Measurements from ENCODE around the gene SYNDIG1.

The SYNDIG1 gene

DNA sequence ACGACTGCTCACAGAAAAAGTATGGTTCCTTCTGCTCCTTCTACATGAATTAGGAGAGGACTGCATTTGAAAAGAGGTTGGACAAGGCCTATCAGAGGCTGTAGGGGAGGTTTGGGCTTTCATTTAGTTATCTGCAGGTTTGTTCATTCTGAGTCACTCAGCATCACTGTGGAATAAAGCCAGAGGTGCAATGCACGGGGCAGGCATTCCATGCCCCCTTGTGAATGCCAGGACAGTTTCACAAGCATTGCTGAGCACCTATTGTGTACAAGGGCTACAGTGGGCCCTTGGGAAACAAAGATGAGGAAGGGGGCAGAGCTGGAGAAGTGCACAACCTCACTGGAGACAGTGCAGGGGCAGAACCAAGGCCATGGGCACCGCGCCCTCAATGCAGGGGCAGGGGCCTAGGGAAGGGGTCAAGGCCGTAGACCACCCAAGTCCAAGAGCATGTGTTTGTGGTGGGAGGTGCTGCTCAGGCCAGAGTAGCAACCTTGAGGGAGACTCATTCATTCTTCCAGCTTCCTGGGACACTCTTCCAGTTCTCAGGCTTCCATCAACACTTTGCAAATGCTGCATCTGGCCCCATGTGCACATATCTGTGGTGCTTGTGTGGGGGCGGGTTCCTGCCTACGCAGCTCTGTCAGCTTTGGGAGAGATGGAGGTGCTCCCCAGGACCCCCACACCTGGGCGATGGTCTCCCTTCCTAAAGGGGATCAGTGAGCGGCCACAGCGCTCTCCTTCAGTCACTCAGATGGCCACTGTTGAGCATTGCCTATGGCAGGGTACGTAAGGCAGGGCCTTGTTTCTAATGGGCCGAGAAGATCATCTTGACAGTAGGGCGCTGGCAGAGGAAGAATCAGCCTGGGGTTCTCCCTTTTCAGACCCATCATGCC lies 204.5 kb downstream of the SYNDIG1 start:
- no peak for DNase-seq (ENCODE audit: low read depth in 1 of 2, low spot score in 1 of 2)
- TF ChIP-seq GABPA (IDR thresholded peaks at IDR 0.05; ENCODE audit: low read depth) (no peak), POLR2AphosphoS5 (IDR thresholded peaks at IDR 0.05; ENCODE audit: low read depth) (no peak), SPI1 (IDR thresholded peaks at IDR 0.05; ENCODE audit: borderline replicate concordance, low read depth) (no peak)
- TF ChIP-seq, protein P1, sequence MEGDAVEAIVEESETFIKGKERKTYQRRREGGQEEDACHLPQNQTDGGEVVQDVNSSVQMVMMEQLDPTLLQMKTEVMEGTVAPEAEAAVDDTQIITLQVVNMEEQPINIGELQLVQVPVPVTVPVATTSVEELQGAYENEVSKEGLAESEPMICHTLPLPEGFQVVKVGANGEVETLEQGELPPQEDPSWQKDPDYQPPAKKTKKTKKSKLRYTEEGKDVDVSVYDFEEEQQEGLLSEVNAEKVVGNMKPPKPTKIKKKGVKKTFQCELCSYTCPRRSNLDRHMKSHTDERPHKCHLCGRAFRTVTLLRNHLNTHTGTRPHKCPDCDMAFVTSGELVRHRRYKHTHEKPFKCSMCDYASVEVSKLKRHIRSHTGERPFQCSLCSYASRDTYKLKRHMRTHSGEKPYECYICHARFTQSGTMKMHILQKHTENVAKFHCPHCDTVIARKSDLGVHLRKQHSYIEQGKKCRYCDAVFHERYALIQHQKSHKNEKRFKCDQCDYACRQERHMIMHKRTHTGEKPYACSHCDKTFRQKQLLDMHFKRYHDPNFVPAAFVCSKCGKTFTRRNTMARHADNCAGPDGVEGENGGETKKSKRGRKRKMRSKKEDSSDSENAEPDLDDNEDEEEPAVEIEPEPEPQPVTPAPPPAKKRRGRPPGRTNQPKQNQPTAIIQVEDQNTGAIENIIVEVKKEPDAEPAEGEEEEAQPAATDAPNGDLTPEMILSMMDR (IDR thresholded peaks at IDR 0.05; ENCODE audit: insufficient read depth, low read length): no peak
- TF ChIP-seq, protein P2, sequence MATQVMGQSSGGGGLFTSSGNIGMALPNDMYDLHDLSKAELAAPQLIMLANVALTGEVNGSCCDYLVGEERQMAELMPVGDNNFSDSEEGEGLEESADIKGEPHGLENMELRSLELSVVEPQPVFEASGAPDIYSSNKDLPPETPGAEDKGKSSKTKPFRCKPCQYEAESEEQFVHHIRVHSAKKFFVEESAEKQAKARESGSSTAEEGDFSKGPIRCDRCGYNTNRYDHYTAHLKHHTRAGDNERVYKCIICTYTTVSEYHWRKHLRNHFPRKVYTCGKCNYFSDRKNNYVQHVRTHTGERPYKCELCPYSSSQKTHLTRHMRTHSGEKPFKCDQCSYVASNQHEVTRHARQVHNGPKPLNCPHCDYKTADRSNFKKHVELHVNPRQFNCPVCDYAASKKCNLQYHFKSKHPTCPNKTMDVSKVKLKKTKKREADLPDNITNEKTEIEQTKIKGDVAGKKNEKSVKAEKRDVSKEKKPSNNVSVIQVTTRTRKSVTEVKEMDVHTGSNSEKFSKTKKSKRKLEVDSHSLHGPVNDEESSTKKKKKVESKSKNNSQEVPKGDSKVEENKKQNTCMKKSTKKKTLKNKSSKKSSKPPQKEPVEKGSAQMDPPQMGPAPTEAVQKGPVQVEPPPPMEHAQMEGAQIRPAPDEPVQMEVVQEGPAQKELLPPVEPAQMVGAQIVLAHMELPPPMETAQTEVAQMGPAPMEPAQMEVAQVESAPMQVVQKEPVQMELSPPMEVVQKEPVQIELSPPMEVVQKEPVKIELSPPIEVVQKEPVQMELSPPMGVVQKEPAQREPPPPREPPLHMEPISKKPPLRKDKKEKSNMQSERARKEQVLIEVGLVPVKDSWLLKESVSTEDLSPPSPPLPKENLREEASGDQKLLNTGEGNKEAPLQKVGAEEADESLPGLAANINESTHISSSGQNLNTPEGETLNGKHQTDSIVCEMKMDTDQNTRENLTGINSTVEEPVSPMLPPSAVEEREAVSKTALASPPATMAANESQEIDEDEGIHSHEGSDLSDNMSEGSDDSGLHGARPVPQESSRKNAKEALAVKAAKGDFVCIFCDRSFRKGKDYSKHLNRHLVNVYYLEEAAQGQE (IDR thresholded peaks at IDR 0.05; ENCODE audit: insufficient replicate concordance, low read depth): no peak
- Histone ChIP-seq H3K27me3 (ENCODE audit: insufficient read depth, poor library complexity, severe bottlenecking) (no peaks in the 10 kb centered on the region), H3K27ac (replicated peaks) (no peak overlapping the region), H3K4me3 (replicated peaks; ENCODE audit: insufficient read depth, low read length) (no peak overlapping the region)

DNA sequence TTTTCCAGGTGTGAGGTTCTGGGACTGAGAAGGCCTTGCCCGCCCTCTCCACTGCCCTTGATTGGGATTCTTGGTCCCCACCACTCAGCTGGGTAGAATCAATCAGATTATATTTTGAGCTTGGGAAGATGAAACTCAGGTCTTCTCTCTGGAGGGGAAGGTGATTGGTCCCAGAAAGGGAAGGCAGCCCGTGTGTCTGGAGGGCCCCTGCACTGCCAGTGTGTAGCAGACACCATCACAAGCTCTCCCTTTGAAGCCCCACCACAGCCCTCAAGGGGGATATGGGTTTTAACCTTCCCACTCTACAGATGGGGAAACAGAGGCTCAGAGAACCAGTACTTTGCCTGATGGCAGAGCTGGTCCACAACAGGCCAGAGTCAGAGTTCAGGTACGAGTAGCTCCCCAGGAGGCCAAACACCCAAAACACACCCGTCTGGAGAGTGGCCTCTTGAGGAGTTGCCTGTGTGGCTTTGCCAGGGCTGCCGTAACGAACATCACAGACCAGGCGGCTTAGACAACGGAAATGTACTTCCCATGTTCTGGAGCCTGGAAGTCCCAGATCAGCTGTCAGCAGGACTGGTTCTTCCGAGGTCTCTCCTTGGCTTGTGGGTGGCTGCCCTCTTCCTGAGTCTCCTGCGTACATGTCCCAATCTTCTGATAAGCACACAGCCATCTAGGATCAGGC lies 205.6 kb downstream of the SYNDIG1 start:
- H3K27ac ChIP-seq (replicated peaks): no peak overlapping the region
- TF ChIP-seq SPI1 (IDR thresholded peaks at IDR 0.05; ENCODE audit: borderline replicate concordance, low read depth) (no peak), GABPA (IDR thresholded peaks at IDR 0.05; ENCODE audit: low read depth) (no peak), POLR2AphosphoS5 (IDR thresholded peaks at IDR 0.05; ENCODE audit: low read depth) (no peak)
- TF ChIP-seq, protein P1 (IDR thresholded peaks at IDR 0.05; ENCODE audit: insufficient read depth, low read length): no peak
- TF ChIP-seq, protein P2 (IDR thresholded peaks at IDR 0.05; ENCODE audit: insufficient replicate concordance, low read depth): no peak
- no peak overlapping the region for H3K4me3 ChIP-seq (replicated peaks; ENCODE audit: insufficient read depth, low read length)
- no peaks in the 10 kb centered on the region for H3K27me3 ChIP-seq (ENCODE audit: insufficient read depth, poor library complexity, severe bottlenecking)
- DNase-seq (ENCODE audit: low read depth in 1 of 2, low spot score in 1 of 2): no peak

DNA sequence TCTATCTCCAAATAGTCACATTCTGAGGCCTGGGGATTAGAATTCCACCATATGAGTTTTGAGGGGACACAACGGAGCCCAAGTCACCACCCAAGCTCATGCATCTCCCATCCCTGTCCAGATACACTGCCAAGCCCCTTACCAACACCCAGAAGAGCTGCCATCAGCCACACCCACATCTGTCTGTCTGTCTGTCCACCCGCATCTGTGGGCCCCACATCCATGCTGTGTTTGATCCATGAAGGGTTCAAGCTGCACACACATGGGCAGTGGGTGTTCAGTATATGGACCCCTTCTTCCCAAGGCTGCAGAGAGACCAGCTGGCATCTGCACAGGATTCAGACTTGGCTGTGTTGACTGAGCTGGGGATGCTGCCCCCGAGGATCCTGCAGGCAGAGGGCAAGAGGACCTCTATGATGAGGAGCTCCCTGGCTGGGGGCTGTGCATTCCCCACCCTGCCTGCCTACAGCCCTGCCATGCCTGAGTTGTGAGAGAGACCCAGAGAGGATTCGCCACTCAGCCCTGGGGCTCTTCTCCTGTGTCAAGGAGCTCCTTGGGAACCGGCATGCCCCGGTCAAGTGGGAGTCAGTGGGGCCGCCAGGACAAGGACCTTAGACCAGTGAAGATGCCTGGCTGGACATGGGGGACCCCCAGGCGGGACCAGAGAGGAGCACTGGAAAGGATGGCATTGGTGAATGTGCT lies 206.4 kb downstream of the SYNDIG1 start:
- Histone ChIP-seq H3K27me3 (ENCODE audit: insufficient read depth, poor library complexity, severe bottlenecking) (no peaks in the 10 kb centered on the region), H3K27ac (replicated peaks) (no peak overlapping the region), H3K4me3 (replicated peaks; ENCODE audit: insufficient read depth, low read length) (no peak overlapping the region)
- DNase-seq (ENCODE audit: low read depth in 1 of 2, low spot score in 1 of 2): no peak
- TF ChIP-seq, protein P2 (IDR thresholded peaks at IDR 0.05; ENCODE audit: insufficient replicate concordance, low read depth): no peak
- TF ChIP-seq SPI1 (IDR thresholded peaks at IDR 0.05; ENCODE audit: borderline replicate concordance, low read depth): no peak
